CD4-positive, alpha-beta T cell treated with Interleukin-17A for 1 hour (primary cell): ENCODE measurements around the gene TGFBR2.

Source experiments
- DNase-seq: peaks from one replicate; pipeline ENCODE4 v3.0.0-alpha.2; 2020

Gene TGFBR2

DNA sequence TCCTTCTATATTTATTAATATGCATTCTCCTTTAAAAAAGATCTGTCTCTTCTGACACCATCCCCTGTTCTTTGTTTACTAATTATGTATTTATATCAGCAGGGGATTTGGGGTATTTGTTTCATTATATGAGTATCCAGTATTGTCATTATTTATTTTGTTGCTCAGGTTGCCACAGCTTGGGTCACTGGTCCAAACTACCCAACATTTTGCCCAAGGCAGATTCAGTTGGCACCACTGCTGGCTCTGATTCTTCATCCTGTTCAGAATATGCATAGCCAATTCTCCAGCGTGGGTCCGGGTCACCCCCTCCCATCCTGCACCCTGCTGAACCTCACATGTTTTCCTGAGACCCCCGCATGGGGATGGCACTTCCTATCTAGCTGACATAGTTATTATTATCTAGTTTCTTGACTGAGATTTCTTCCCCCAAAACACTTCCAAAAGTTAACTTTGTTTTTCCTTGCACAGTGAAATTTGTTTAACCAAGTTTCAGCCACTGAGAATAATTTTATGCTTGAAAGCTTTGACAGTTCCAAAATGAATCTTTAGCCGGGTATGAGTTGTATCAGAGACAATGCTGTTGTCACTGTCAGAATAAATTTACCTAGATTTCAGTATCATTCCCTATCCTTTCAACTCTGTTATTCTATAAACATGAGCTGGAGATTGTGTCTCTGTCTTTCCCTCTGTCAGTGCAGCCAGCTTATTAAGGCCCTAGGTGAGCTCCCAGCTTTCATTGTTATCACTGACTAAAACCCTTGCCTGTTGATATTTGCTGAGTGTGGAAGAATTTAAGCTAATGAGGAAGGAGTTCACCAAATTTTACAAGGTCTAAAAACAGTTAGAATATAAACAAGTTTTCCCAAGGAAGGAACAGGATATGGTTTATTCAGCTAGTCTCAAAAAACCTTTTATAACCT, 70.3 kb downstream of the TGFBR2 start:
- DNase-seq = no peak

DNA sequence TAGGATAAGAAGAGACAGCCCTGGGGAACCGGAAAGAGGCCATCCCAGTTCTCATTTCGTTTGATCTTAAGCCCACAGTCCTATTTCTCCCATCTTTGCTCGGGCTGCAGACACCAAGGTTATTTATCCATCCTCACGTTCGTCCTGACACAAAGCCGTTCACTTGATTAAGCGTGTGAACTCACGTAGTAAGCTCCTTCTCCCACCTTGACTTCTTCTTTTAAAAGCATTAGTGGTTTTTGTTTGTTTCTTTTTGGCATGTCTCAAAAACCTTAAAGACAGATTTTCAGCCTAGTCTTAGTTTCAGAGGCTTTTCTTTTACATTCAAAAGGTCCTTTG, 70.9 kb downstream of the TGFBR2 start:
- DNase-seq = no peak

DNA sequence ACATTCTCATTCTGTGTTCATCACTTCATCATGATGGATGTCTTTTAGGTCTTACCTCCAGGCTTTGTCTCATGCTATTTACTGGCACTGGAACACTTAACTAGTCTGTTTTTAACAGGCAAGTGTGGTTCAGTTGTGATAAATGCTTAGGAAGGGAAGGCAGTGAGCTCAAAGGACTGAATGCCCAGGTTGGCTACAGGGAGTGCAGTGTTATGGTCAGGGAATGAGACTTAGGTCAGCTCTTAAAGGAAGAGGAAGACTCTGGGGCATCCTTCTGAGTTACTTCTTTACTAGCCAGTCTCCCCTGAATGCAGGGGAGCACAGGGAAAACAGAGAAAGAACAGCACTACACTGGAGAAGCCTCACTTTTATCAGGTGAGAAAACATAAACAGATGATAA, 72.6 kb downstream of the TGFBR2 start:
- DNase-seq = no peak

DNA sequence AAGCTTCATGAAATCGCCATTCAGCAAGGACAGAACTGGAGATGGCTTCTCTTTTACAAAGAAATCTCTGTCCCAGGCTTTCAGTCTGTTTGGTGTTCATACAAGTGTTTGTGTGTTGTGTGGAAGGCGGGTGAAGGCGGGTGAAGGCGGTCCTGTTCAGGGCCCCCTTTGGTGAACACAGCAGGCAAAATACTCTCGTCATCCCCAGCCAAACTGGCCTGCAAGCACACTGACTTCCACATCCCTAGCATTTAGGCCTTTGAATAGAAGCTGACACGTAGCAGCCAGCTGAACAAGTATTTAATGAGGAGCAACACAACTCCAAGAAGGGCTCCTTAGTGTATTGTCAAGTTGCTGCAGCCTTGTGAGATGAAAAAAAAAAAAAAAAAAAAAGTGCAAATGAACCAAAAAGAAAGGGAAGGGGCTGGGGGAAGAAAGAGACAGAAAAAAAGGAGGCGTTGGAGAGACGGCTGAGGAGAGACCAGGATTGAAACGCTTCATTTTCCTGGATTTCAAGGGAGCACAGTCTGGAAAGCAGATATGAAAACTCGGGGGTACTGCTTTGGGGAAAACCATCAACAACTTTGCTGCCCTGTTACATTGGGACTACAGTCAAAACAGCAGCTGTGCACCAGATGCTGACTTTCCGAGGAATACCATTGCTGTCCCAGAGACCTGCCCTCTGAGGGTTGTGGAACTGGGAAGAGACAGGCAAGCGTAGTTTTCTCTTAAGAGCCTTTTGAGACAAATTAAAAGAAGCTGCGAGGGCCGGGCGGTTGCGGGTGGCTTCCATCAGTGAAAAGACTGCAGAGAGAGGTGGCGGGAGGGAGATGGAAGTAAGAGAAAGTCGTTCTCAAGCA, 74.6 kb downstream of the TGFBR2 start:
- no peak for DNase-seq

DNA sequence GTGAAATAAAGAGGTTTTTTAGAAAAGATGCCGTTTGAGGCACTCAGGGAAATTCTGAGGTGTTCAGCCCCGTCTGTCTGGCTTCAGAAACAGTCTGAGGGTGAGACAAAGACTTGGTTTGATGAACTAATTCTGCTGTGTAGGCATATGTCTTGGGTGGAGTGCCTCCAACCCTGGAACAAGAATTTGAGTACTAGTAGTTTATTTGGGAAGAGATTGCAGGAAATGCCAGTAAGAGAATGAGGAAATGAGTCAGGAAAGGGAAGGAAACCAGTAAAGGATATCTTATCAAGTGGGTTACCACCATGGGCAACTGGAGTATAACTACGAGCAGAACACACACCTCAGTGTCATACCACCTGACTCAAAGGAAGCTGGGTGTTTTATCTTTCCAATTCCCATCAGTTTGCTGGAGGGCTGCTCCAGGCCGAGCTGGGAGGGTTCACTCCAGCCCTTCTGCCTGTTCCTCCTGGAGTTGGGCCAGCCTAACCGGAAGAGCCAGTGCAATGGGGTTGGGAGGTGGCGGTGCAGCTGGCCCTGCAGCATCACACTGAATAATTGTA, 75.3 kb downstream of the TGFBR2 start:
- no peak for DNase-seq

DNA sequence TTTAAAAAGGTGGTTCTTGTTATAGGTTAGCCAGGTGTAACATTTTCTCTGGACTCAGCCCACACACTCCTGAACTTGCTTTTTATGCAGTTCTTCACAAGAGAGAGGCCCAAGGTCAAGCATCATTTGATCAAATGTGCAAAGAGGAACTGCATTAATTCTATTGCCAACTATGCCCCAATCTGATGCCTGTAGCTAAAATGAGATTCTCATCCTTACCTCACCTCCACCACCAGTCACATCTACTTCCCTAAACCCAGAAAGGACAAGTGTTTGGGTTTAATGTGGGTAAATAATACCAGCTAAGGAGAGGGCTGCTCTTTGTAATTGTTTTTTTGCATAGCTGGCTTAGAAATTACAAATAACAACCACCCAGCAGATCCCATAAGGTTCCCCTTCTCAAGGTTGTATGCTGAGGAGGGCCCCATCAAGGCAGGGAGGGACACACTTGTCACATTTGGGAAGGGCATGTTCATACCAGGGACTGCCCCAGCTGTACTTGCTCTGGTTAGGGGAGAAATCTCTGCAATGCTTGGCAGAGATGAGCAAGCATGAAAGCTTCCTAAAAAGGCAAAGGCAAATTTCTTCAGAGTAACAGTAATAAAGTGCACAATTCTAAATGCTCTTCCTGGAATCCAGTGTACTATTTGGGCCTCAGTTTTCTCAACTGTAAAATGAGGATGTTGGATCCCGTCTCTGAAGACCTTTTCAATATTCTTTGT, 76.2 kb downstream of the TGFBR2 start:
- no peak for DNase-seq

DNA sequence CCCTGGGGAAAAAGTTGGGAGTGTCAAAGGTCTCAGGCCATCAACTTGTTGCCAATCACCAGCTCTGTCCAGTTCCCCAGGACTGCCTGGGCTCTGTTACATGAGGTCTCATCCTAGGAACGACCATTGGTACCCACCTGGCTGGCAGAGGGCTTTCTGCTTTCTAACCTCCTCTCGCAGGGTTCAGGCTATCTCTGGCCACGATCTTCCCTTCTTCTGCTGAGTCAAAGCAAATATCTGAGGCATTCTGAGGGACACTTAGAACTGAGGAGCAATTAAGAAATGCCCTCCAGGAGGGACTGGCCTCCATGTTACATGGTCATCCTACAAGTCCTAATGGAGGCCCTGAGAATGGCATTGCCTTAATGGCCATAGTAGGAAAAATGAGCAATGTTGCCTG, 77.4 kb downstream of the TGFBR2 start:
- no peak for DNase-seq

DNA sequence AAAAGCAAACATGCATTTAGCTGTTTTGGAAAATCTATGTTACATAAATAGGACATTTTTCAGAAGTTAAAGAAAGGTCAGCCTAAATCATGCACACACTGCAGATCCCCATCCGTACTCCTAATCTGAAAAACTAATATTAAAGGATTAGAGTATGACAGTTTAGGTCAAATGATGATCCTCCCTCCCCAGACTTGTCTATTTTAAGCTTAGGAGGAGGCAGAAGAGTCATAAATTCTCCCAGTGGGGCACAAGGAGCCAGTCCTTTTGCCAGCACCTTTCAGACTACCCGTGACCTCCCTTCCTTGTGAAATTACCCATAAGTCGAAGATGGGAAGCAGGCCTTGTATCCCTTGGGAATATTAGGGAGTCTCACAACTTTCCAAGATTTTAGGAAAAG, 78.0 kb downstream of the TGFBR2 start:
- DNase-seq = no peak

DNA sequence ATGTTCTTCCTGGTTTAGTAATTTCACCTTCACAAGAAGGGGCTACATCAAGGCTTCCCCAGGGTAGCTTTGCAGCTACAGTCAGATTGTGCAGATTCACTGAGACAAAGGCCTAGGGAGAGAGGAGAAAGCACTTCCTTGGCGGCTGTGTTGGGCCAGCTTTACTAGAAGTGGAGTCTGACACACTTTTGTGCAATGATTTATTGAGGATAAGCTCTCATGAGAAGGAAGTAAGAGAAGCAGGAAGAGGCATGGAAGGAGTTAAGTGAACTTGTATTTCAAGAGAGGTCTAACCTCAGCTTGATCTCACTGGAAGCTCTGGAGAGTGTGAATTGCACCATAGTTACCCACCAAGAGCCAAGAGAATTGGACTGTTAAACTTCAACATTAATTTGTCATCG, 78.9 kb downstream of the TGFBR2 start:
- DNase-seq = no peak

DNA sequence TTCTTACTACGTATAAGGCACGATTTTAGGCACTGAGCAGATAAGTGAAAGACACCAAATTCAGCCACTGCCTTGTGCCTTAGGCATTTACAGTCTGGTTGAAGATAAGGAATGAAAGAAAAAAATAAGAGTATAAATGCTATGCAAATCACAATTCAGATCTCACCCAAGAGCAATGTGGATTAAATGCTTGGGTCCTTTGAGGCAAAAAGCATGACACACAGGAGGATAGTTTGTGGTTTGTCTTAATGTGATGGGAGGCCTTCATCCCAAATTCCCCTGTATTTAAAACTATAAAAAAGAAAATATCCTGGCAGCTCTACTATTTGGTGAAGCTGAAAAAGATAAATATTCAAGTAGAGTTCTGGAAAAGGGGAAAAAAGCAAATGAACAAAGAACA, 79.8 kb downstream of the TGFBR2 start:
- DNase-seq = no peak

DNA sequence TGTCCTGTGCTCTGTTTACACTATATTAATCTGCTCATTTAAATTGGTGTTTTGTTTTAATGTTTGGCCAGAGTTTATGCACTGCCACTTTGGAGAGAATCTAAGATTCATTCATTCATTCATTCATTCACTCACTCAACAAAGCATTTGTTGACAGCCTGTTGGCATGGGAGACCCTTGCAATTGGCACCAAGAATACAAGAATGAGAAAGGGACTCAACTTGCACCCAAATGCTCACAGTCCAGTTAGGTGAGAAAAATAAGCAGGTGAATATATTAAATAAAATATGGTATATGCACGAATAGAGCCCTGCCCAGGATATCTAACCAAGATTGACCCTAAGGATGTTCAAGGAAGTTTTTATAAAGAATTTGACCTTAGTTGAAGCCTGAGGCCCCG, 80.4 kb downstream of the TGFBR2 start:
- no peak for DNase-seq

DNA sequence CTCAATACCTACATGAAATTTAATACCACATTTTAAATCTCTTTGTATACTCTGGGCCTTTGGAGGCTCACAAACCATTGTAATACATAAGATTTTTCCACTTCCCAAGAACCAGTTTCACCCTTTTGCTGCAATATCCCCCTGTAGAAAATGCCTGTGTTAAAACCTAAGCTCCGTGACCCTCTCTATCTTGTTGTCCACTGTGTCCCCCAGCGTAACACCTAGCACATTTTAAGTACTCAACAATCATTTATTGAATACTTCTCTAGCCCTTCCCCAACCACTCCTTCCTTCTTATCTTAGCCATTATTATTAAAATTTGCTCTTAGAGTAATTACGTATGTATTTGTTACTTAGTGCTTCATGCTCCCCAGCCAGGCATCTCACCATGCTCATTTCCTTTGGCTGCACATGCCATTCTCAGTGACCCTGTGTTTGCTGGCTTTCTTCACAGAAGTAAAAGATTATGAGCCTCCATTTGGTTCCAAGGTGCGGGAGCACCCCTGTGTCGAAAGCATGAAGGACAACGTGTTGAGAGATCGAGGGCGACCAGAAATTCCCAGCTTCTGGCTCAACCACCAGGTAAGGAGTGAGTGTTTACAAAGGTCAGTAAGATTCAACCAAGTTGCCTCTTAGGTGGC, 81.6 kb downstream of the TGFBR2 start:
- DNase-seq = no peak

DNA sequence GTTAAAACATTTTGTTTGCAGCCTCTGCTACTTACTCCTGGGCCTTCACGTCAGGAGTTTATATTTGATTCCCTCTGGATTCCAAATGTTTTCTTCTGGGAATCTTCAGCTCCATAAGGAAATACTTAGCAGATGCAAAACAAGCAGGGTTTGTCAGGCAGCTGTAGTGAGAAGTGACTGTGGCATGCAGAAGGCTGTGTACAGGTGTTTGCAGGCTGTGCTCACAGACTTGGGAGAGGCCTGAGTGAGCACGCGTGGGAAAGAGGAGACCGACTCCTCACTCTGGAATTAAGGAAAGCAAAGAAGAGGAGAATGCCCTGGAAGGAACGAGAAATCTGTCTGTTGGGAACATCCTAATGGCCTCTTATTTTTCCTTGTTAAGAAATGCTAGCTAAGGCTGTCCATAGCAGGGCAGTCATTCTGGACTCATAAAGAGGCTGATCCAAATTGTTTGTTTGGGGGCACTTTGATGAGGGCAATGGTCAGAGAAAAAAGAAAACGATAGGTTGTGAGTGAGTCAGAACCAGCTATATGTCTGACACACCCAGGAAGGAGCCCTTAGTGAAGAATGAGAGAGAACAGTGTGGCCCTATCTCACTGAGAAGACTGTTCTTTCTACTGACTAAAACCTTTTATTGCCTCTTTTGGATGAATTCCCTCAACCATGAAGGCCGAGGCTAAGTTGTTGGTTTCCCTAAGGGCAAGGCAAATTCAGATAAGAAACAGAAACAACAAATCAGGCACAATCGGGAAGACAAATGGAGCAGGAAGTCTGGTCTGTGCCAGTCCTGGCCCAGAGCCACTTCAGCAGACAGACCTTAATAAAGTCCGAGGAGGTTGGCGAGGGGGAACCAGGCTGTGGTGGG, 82.6 kb downstream of the TGFBR2 start:
- DNase-seq = no peak

DNA sequence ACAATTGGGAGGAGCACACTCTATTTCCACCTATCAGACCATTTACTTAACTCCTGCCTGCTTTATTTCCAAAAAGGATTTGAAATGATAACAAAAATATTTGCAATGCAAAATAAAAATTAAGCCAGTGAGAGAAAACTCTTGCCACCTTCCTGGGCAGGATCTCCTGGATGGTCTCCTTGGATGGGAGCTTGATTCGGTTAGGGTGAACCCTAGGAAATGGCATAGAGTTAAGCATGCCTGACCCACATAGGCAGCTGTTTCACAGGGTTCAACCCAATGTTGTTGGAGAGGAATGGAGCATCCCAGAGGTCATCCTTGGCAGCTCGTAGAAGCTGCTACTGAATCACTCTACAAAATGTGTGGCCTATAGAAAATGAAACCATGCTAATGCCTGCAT, 83.8 kb downstream of the TGFBR2 start:
- no peak for DNase-seq

DNA sequence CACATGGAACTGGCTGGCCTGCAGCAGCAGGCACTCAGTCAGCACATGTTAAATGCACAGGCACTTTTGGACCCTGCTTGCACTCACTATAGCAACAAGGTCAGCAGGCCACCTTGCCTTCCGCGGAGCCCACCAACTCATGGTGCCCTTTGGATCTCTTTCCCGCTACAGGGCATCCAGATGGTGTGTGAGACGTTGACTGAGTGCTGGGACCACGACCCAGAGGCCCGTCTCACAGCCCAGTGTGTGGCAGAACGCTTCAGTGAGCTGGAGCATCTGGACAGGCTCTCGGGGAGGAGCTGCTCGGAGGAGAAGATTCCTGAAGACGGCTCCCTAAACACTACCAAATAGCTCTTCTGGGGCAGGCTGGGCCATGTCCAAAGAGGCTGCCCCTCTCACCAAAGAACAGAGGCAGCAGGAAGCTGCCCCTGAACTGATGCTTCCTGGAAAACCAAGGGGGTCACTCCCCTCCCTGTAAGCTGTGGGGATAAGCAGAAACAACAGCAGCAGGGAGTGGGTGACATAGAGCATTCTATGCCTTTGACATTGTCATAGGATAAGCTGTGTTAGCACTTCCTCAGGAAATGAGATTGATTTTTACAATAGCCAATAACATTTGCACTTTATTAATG, 85.0 kb downstream of the TGFBR2 start:
- DNase-seq = no peak

DNA sequence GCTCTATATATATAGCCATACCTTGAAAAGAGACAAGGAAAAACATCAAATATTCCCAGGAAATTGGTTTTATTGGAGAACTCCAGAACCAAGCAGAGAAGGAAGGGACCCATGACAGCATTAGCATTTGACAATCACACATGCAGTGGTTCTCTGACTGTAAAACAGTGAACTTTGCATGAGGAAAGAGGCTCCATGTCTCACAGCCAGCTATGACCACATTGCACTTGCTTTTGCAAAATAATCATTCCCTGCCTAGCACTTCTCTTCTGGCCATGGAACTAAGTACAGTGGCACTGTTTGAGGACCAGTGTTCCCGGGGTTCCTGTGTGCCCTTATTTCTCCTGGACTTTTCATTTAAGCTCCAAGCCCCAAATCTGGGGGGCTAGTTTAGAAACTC, 85.5 kb downstream of the TGFBR2 start:
- no peak for DNase-seq

DNA sequence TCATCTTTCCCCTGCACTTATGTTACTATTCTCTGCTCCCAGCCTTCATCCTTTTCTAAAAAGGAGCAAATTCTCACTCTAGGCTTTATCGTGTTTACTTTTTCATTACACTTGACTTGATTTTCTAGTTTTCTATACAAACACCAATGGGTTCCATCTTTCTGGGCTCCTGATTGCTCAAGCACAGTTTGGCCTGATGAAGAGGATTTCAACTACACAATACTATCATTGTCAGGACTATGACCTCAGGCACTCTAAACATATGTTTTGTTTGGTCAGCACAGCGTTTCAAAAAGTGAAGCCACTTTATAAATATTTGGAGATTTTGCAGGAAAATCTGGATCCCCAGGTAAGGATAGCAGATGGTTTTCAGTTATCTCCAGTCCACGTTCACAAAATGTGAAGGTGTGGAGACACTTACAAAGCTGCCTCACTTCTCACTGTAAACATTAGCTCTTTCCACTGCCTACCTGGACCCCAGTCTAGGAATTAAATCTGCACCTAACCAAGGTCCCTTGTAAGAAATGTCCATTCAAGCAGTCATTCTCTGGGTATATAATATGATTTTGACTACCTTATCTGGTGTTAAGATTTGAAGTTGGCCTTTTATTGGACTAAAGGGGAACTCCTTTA, 86.2 kb downstream of the TGFBR2 start:
- DNase-seq = no peak

DNA sequence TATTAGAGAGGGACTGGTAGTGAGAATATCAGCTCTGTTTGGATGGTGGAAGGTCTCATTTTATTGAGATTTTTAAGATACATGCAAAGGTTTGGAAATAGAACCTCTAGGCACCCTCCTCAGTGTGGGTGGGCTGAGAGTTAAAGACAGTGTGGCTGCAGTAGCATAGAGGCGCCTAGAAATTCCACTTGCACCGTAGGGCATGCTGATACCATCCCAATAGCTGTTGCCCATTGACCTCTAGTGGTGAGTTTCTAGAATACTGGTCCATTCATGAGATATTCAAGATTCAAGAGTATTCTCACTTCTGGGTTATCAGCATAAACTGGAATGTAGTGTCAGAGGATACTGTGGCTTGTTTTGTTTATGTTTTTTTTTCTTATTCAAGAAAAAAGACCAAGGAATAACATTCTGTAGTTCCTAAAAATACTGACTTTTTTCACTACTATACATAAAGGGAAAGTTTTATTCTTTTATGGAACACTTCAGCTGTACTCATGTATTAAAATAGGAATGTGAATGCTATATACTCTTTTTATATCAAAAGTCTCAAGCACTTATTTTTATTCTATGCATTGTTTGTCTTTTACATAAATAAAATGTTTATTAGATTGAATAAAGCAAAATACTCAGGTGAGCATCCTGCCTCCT, 87.2 kb downstream of the TGFBR2 start:
- peak; percentile 77 for DNase-seq

DNA sequence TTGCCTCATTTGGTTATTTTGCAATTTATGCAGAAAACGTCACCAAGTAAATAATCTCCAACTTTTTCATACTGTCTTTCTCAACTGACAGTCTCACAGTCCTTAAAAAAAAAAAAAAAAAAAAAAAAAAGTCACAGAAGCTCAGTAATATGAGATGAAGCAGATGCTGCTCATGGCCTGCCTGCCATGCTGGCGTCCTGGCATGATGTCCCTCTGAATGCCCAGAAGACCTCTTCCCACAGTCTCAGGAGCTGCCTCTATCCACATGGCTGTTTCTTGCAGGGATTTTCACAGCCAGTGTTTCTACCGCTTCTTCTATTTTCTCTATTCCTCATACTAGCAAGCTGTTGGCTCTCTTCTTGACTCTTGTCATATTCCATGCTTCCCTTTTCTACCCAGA, 87.7 kb downstream of the TGFBR2 start:
- DNase-seq = no peak

DNA sequence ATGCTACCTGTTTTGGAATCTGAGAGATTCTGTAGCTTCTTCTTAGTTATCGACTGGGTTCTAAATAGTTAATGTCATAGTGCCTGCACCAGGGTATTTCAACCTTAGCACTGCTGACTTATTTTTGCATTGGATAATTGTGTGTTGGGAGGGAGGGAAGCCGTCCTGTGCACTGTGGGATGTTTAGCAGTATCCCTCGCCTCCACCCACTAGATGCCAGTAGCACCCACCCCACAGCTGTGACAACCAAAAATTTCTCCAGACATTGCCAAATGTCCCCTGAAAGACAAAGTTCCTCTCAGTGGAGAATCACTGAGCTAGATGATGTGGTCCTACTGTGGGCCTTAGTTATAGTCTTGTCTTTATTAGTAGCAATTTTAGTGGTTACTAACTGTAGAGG, 88.3 kb downstream of the TGFBR2 start:
- no peak for DNase-seq
